GM12891 (cell line): ENCODE measurements around the gene KTN1.

Source experiments
- POLR2A ChIP-seq: IDR thresholded peaks from 2 replicates; pipeline ENCODE4 v1.6.1; 2011; ENCODE audit warnings: low read depth, low read length, control low read depth
- POLR2AphosphoS5 ChIP-seq: IDR thresholded peaks from 2 replicates; pipeline ENCODE4 v1.6.1; 2011; ENCODE audit warnings: low read depth, low read length, control low read depth
- POU2F2 ChIP-seq: IDR thresholded peaks from 2 replicates; pipeline ENCODE4 v1.6.1; 2011; ENCODE audit warnings: low read depth, mild to moderate bottlenecking, control low read depth, low read length, moderate library complexity
- TAF1 ChIP-seq: IDR thresholded peaks from 2 replicates; pipeline ENCODE4 v1.6.1; 2011; ENCODE audit warnings: low read depth, low read length, control low read depth

DNA sequence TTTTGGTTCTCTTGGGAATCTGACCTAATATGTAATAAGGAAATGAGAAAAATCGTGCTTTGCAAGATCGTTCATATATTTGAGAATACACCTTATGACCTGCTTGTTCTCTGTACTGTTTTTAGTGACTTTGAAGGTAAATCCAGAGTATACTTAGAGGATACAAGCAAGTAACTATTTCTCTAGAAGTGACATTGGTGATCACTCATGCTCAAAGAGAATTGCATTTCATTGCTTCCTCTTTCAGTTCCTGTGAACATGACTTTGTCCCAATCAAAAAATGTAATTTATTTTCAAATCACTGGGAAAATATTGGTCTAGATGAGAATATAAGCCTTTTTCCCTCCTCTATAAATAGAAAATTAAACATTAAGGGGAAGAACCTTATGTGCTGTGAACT lies 2.7 kb downstream of the KTN1 start:
- TF ChIP-seq POLR2AphosphoS5 (no peak), POLR2A (no peak), POU2F2 (no peak), TAF1 (no peak)
